Heart left ventricle (tissue), 16 donors: ENCODE data around the gene NKAIN2. TPM values are rescaled to one million over a fixed set of nuclear protein-coding genes. Genes with fewer than 3 reads are reported as not detected.
"Not testable (repeated sequence)": the region's sequence is repeated elsewhere in the genome, so short reads cannot be mapped to it uniquely, and the experiment has no call there.

Experiments used
- ATAC-seq, 4 donors: fragments of 200-7000 bp; cut with Tn5 transposase; one replicate each; pipeline ENCODE4 v1.9.1; 2020 to 2022; ENCODE audit warnings: moderate library complexity in 4 of 4, mild to moderate bottlenecking in 3 of 4, moderate number of reproducible peaks in 1 of 4
- DNase-seq, 5 donors: peaks; one replicate each; pipeline ENCODE4 v3.0.0-alpha.2; 2020
- H3K27ac ChIP-seq, 12 donors: fragments of 200-600 bp; sonication (generic) in 4 of 12; one replicate each; pipeline versions ENCODE4 v1.5.0 to v1.8.0; 2016 to 2022; ENCODE audit warnings: mild to moderate bottlenecking in 2 of 12
- H3K27me3 ChIP-seq, 9 donors: fragments of 200-600 bp; sonication (generic) in 2 of 9; one replicate each; pipeline versions ENCODE4 v1.5.1 to v1.8.0; 2016 to 2022; ENCODE audit warnings: mild to moderate bottlenecking in 3 of 9
- H3K36me3 ChIP-seq, 9 donors: fragments of 200-600 bp; sonication (generic) in 2 of 9; one replicate each; pipeline versions ENCODE4 v1.5.0 to v1.8.0; 2018 to 2022; ENCODE audit warnings: mild to moderate bottlenecking in 2 of 9
- H3K4me1 ChIP-seq, 12 donors: fragments of 200-600 bp; sonication (generic) in 4 of 12; one replicate each; pipeline versions ENCODE4 v1.5.0 to v1.8.0; 2016 to 2022; ENCODE audit warnings: mild to moderate bottlenecking in 3 of 12
- H3K4me3 ChIP-seq, 12 donors: fragments of 200-600 bp; sonication (generic) in 4 of 12; one replicate each; pipeline versions ENCODE4 v1.5.0 to v1.8.0; 2017 to 2022; ENCODE audit warnings: mild to moderate bottlenecking in 9 of 12, moderate library complexity in 4 of 12
- H3K9me3 ChIP-seq, 12 donors: fragments of 200-600 bp; sonication (generic) in 4 of 12; one replicate each; pipeline versions ENCODE4 v1.5.0 to v1.8.0; 2016 to 2022; ENCODE audit warnings: mild to moderate bottlenecking in 1 of 12
- CTCF ChIP-seq, 12 donors: fragments of 200-600 bp; sonication (generic) in 4 of 12; IDR thresholded peaks; one replicate each; pipeline versions ENCODE4 v1.5.0 to v1.8.0; 2018 to 2022; ENCODE audit warnings: antibody characterized with exemption in 12 of 12, mild to moderate bottlenecking in 5 of 12
- POLR2A ChIP-seq, 2 donors: fragments of 450-650 bp; IDR thresholded peaks; one replicate each; pipeline ENCODE4 v1.6.1; 2017; ENCODE audit warnings: antibody characterized with exemption in 2 of 2, mild to moderate bottlenecking in 2 of 2, moderate library complexity in 2 of 2
- WGBS, 4 donors: extraction: QIAGEN DNeasy Blood & Tissue Kit in 2 of 4; methylation state at CpG; one replicate each; pipeline versions ENCODE4 v1.1.5 to v1.1.7; 2013 to 2018; 5-methylcytosine and 5-hydroxymethylcytosine counted together
- intact Hi-C, 10 donors: fragments of 100-400 bp; cut with DNase I; formaldehyde crosslinking; loops; one replicate each; pipeline versions ENCODE4 v1.11.1 to v1.14.2; 2022
- polyA plus RNA-seq, 2 donors: library from polyadenylated mRNA; stranded (reverse); fragments of 200-250 nt; gene quantifications; one replicate each; pipeline ENCODE4 v1.2.3, GENCODE V29; 2013
- total RNA-seq, 9 donors: library from RNA; depleted of rRNA in 2 of 9; stranded (reverse); fragments of >200 nt in 2 of 9; fragmentation: NEBNext Ultra II Directional in 3 of 9; extraction: Animal tissue kit (Norgen Biotek cat#: 25700) in 3 of 9; gene quantifications; one replicate each; pipeline versions ENCODE4 v1.1.0 to v1.2.4, GENCODE V29; 2016 to 2023
- donor health status: ischemic (EF 13 %, LVEDD 7.1; RV severe dilation, severe dysfunction).
- donor health status: healthy with polysubstance abuse.
- donor health status: DM: no; HTN: yes; CAD: no.
- donor health status: DM: no; HTN: no; CAD: no.
- donor health status: ischemic (EF 25% LVEDD 6.9; RV normal size, moderate dysfunction).
- donor health status: ischemic (EF 25% LVEDD 5.7; RV mildly dilated, moderate dysfunction).
- donor health status: healthy.
- donor health status: DM: yes; HTN: yes; CAD: no.
- donor health status: ischemic (EF 35%, LVEDD 5.7; RV mildly dilated, moderate dysfunction).
- donor health status: nonischemic (EF 11% LVEDD 7.7; RV severe dilation, severe dysfunction).
- donor health status: DM: yes; HTN: yes; CAD: no.
- donor health status: PGD.
- donor health status: ischemic (EF 29% LVEDD 5.4; RV normal size, mild dysfunction).
- donor health status: nonischemic (EF 23%, LVEDD 6.1; RV moderate dilation, normal function).

Gene NKAIN2
- total and polyA plus RNA-seq, 11 donors, result 0.19 to 0.83 (median 0.33) TPM; not detected in 2

GRCh38 chr6:124149646-124150045 lies 346.0 kb downstream of the NKAIN2 start:
- intact Hi-C loops, result no loop called here
- no peaks in the 10 kb centered on the region for H3K36me3 ChIP-seq
- H3K4me1 ChIP-seq, result no peaks in the 10 kb centered on the region
- no peak overlapping the region for H3K27ac ChIP-seq
- DNase-seq, result no peak
- no peak for ATAC-seq
- H3K4me3 ChIP-seq, result no peak overlapping the region
- TF ChIP-seq POLR2A (IDR thresholded peaks at IDR 0.05) (no peak), CTCF (IDR thresholded peaks at IDR 0.05) (no peak)
- 88 to 94% (median 89%) methylated on average over 4 of the region's 4 CpGs for WGBS, 4 donors
- H3K27me3 ChIP-seq, result no peaks in the 10 kb centered on the region
- H3K9me3 ChIP-seq, result no peaks in the 10 kb centered on the region

- TF ChIP-seq POLR2A (IDR thresholded peaks at IDR 0.05) (no peak), CTCF (IDR thresholded peaks at IDR 0.05) (no peak)
- ATAC-seq (no peak), DNase-seq (no peak)
- no peak overlapping the region for H3K27ac ChIP-seq
- intact Hi-C loops, result no loop called here
- H3K9me3 ChIP-seq, result no peaks in the 10 kb centered on the region
- 65 to 81% (median 73%) methylated on average over 1 of the region's 1 CpG for WGBS, 4 donors
- no peaks in the 10 kb centered on the region for H3K36me3 ChIP-seq
- H3K4me1 ChIP-seq, result no peaks in the 10 kb centered on the region
- no peak overlapping the region for H3K4me3 ChIP-seq
- H3K27me3 ChIP-seq, result no peaks in the 10 kb centered on the region
Observed at GRCh38 chr6:124158024-124158423, 354.4 kb downstream of the NKAIN2 start.

GRCh38 chr6:124163676-124164075 lies 360.0 kb downstream of the NKAIN2 start:
- Histone ChIP-seq H3K4me1 (no peaks in the 10 kb centered on the region), H3K36me3 (no peaks in the 10 kb centered on the region), H3K27me3 (no peaks in the 10 kb centered on the region), H3K4me3 (no peak overlapping the region), H3K27ac (no peak overlapping the region), H3K9me3 (no peaks in the 10 kb centered on the region)
- no peak for ATAC-seq
- no peak for DNase-seq
- 61 to 71% (median 64%) methylated on average over 3 of the region's 3 CpGs for WGBS, 4 donors
- intact Hi-C loops, result no loop called here
- TF ChIP-seq CTCF (IDR thresholded peaks at IDR 0.05), result no peak
- TF ChIP-seq POLR2A (IDR thresholded peaks at IDR 0.05), result no peak

GRCh38 chr6:124164343-124164742 lies 360.7 kb downstream of the NKAIN2 start:
- H3K4me1 ChIP-seq, result no peaks in the 10 kb centered on the region

GRCh38 chr6:124167249-124167648 lies 363.6 kb downstream of the NKAIN2 start:
- intact Hi-C loops, ATAC-seq, H3K27ac ChIP-seq: not testable (repeated sequence)

More at GRCh38 chr6:124164343-124164742, 360.7 kb downstream of the NKAIN2 start:
- Histone ChIP-seq H3K9me3 (no peaks in the 10 kb centered on the region), H3K27me3 (no peaks in the 10 kb centered on the region), H3K27ac (no peak overlapping the region), H3K4me3 (no peak overlapping the region), H3K36me3 (no peaks in the 10 kb centered on the region)
- TF ChIP-seq CTCF (IDR thresholded peaks at IDR 0.05) (no peak), POLR2A (IDR thresholded peaks at IDR 0.05) (no peak)
- DNase-seq, result no peak
- 67 to 78% (median 75%) methylated on average over 7 of the region's 7 CpGs for WGBS, 4 donors
- ATAC-seq, result no peak
- intact Hi-C loops, result no loop called here

More at GRCh38 chr6:124167249-124167648, 363.6 kb downstream of the NKAIN2 start:
- whole genome bisulfite sequencing, 4 donors, result 71 to 94% (median 92%) methylated on average over 1 of the region's 1 CpG
- not testable (repeated sequence) for H3K4me3 ChIP-seq, H3K4me1 ChIP-seq, H3K9me3 ChIP-seq, H3K27me3 ChIP-seq, H3K36me3 ChIP-seq, DNase-seq
